Body of pancreas (tissue), 4 donors: ENCODE results near the gene NFIC. TPM values are rescaled to one million over a fixed set of nuclear protein-coding genes. Genes with fewer than 3 reads are reported as not detected.
"Not testable (repeated sequence)": the region's sequence is repeated elsewhere in the genome, so short reads cannot be mapped to it uniquely, and the experiment has no call there.

Experiments
- ATAC-seq: fragments of 150-250 bp; one replicate; pipeline ENCODE4 v1.9.1; 2016
- DNase-seq, 4 donors: peaks; one replicate each; pipeline ENCODE4 v3.0.0-alpha.2; 2019
- H3K27ac ChIP-seq, 4 donors: fragments of 200-600 bp; sonication (generic); 1 replicate in 3 of 4; 2 replicates in 1 of 4; pipeline versions ENCODE4 v1.5.1 to v1.6.1; 2016 to 2019; ENCODE audit warnings: mild to moderate bottlenecking in 1 of 4, mixed read lengths in 1 of 4, moderate library complexity in 1 of 4
- H3K27me3 ChIP-seq, 2 donors: fragments of 200-600 bp; sonication (generic); one replicate each; pipeline ENCODE4 v1.6.0; 2016; ENCODE audit warnings: mild to moderate bottlenecking in 1 of 2
- H3K36me3 ChIP-seq, 2 donors: fragments of 200-600 bp; sonication (generic); replicated peaks in 1 of 2; 2 replicates each; pipeline ENCODE4 v1.5.1; 2016; ENCODE audit warnings: low read depth in 2 of 2; ENCODE audit not compliant: insufficient read depth in 1 of 2
- H3K4me1 ChIP-seq: fragments of 200-600 bp; sonication (generic); one replicate; pipeline ENCODE4 v1.6.0; 2016
- H3K4me3 ChIP-seq, 2 donors: fragments of 200-600 bp; sonication (generic); 1 replicate in 1 of 2; 2 replicates in 1 of 2; pipeline ENCODE4 v1.5.1; 2016 to 2019
- H3K9me3 ChIP-seq, 3 donors: fragments of 200-600 bp; sonication (generic); 1 replicate in 2 of 3; 2 replicates in 1 of 3; pipeline ENCODE4 v1.5.1; 2016
- CTCF ChIP-seq, 7 experiments: fragments of 450-650 bp in 4 of 7; fragments of 200-600 bp in 3 of 7; sonication (generic) in 3 of 7; IDR thresholded peaks; one replicate each; pipeline ENCODE4 v1.5.1; 2016 to 2019; ENCODE audit warnings: antibody characterized with exemption in 7 of 7
- POLR2A ChIP-seq, 3 donors: fragments of 450-650 bp; IDR thresholded peaks; one replicate each; pipeline ENCODE4 v1.6.1; 2016; ENCODE audit warnings: antibody characterized with exemption in 3 of 3, mild to moderate bottlenecking in 2 of 3
- WGBS, 2 donors: methylation state at CpG; one replicate each; pipeline ENCODE4 v1.1.5; 2017; 5-methylcytosine and 5-hydroxymethylcytosine counted together
- intact Hi-C: fragments of 100-400 bp; cut with DNase I; formaldehyde crosslinking; loops from one replicate; pipeline ENCODE4 v1.15.1; 2023
- total RNA-seq, 2 donors: library from RNA; depleted of rRNA; stranded (reverse); fragments of >200 nt; gene quantifications; one replicate each; pipeline ENCODE4 v1.1.0, GENCODE V29; 2016

The NFIC gene
- total RNA-seq, 2 donors from 2014 or later, result 178 to 186 TPM

- no peak for DNase-seq
- intact Hi-C loops, result no loop called here
- H3K4me1 ChIP-seq, result no peaks in the 10 kb centered on the region
- WGBS, 2 donors, result 93 to 94% methylated on average over 9 to 15 of the region's 15 CpGs
- ATAC-seq, result no peak
- H3K9me3 ChIP-seq, result no peaks in the 10 kb centered on the region
- no peak overlapping the region for H3K27ac ChIP-seq
- no peak overlapping the region for H3K4me3 ChIP-seq
- peaks cover 7 to 14% of the 10 kb centered on the region in 2 donors for H3K36me3 ChIP-seq
- TF ChIP-seq CTCF (IDR thresholded peaks at IDR 0.05), result no peak
- no peak for TF ChIP-seq POLR2A (IDR thresholded peaks at IDR 0.05)
- no peaks in the 10 kb centered on the region for H3K27me3 ChIP-seq
Observed at GRCh38 chr19:3442487-3443071, 76.2 kb downstream of the NFIC start.

- H3K27me3 ChIP-seq, result no peaks in the 10 kb centered on the region
- peak overlapping the region in 2 of 4 donors; percentile 20 to 39 for H3K27ac ChIP-seq
- H3K4me3 ChIP-seq, result no peak overlapping the region
- TF ChIP-seq CTCF (IDR thresholded peaks at IDR 0.05), result no peak
- TF ChIP-seq POLR2A (IDR thresholded peaks at IDR 0.05), result no peak
- 61 to 73% methylated on average over 14 to 33 of the region's 33 CpGs for WGBS, 2 donors
- DNase-seq (peak in 2 of 4 donors; percentile 48 to 50), ATAC-seq (peak; percentile 24)
- no peaks in the 10 kb centered on the region for H3K9me3 ChIP-seq
- H3K36me3 ChIP-seq, result peaks cover 7 to 12% of the 10 kb centered on the region in 2 donors
- no peaks in the 10 kb centered on the region for H3K4me1 ChIP-seq
- intact Hi-C loops, result no loop called here
Observed at GRCh38 chr19:3443840-3444694, 77.7 kb downstream of the NFIC start.

- DNase-seq (no peak), ATAC-seq (no peak)
- Histone ChIP-seq H3K4me3 (no peak overlapping the region), H3K4me1 (no peaks in the 10 kb centered on the region), H3K27ac (no peak overlapping the region), H3K36me3 (peaks cover 7 to 12% of the 10 kb centered on the region in 2 donors), H3K9me3 (no peaks in the 10 kb centered on the region), H3K27me3 (no peaks in the 10 kb centered on the region)
- TF ChIP-seq CTCF (IDR thresholded peaks at IDR 0.05) (no peak), POLR2A (IDR thresholded peaks at IDR 0.05) (no peak)
- WGBS, 2 donors, result 85 to 89% methylated on average over 15 to 24 of the region's 24 CpGs
- intact Hi-C loops, result no loop called here
Observed at GRCh38 chr19:3444695-3445234, 78.4 kb downstream of the NFIC start.

- H3K36me3 ChIP-seq, result peaks cover 9 to 17% of the 10 kb centered on the region in 2 donors
- intact Hi-C loops, ATAC-seq, H3K9me3 ChIP-seq, H3K4me3 ChIP-seq, DNase-seq, H3K27me3 ChIP-seq, H3K27ac ChIP-seq, H3K4me1 ChIP-seq: not testable (repeated sequence)
- WGBS, 2 donors, result 83% methylated on average over 4 of the region's 4 CpGs; no CpG with 5 or more reads in 1 of the 2 donors
Observed at GRCh38 chr19:3446657-3447056, 80.3 kb downstream of the NFIC start.

GRCh38 chr19:3448616-3449334, 82.4 kb downstream of the NFIC start:
- ATAC-seq (no peak), DNase-seq (no peak)
- Histone ChIP-seq H3K36me3 (peaks cover 22 to 29% of the 10 kb centered on the region in 2 donors), H3K4me3 (no peak overlapping the region), H3K27ac (no peak overlapping the region), H3K9me3 (no peaks in the 10 kb centered on the region), H3K27me3 (no peaks in the 10 kb centered on the region), H3K4me1 (no peaks in the 10 kb centered on the region)
- TF ChIP-seq POLR2A (IDR thresholded peaks at IDR 0.05), result no peak
- no peak for TF ChIP-seq CTCF (IDR thresholded peaks at IDR 0.05)
- WGBS, 2 donors, result 92 to 93% methylated on average over 17 to 28 of the region's 28 CpGs
- intact Hi-C loops, result no loop called here
